ENCODE measurements around the gene LCE3A. TPM values are rescaled to one million over a fixed set of nuclear protein-coding genes. Genes with fewer than 3 reads are reported as not detected.
"Not testable (repeated sequence)": the region's sequence is repeated elsewhere in the genome, so short reads cannot be mapped to it uniquely, and the experiment has no call there.

Gene LCE3A, protein sequence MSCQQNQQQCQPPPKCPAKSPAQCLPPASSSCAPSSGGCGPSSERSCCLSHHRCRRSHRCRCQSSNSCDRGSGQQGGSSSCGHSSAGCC
- not detected for polyA plus RNA-seq (2013, experiment 1 of 4)
- not detected for polyA plus RNA-seq (2013, experiment 2 of 4)
- polyA plus RNA-seq (2013, experiment 3 of 4): not detected
- not detected for polyA plus RNA-seq (2013, experiment 4 of 4)

DNA sequence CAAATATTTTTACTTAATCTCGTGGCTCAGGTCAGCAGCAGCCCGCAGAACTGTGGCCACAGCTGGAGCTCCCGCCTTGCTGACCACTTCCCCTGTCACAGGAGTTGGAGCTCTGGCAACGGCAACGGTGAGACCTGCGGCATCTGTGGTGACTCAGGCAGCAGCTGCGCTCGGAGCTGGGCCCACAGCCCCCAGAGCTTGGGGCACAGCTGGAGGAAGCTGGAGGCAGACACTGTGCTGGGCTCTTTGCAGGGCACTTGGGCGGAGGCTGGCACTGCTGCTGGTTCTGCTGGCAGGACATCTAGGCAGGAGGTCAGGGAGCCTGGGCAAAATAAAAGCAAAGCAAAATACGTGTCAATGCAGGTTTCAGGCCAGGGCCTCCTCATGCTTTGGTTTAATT, at the start of gene LCE3A:
Gene LCE3A (minus strand): TSS at position 301 of the 400 bp plus-strand sequence. CDS start 0 bp downstream, at position 301.
- Histone ChIP-seq H3K4me3 (ENCODE audit: insufficient read depth, low read depth, low read length) (no peak within 1 kb of the TSS), H3K27ac (ENCODE audit: insufficient read depth, low read depth, low read length, poor library complexity, severe bottlenecking) (no peak within 1 kb of the TSS), H3K36me3 (ENCODE audit: control insufficient read depth, insufficient read depth, low read length) (no peaks in the 10 kb centered on the region), H3K9me3 (ENCODE audit: control insufficient read depth, low read length) (peaks cover 15% of the 10 kb centered on the region), H3K27me3 (ENCODE audit: control insufficient read depth, insufficient read depth, low read length, poor library complexity, severe bottlenecking) (no peaks in the 10 kb centered on the region), H3K4me1 (ENCODE audit: control insufficient read depth, insufficient read depth, low read length) (no peaks in the 10 kb centered on the region)
- 78 to 82% methylated on average over 10 of the region's 10 CpGs for WGBS, 2 experiments

DNA sequence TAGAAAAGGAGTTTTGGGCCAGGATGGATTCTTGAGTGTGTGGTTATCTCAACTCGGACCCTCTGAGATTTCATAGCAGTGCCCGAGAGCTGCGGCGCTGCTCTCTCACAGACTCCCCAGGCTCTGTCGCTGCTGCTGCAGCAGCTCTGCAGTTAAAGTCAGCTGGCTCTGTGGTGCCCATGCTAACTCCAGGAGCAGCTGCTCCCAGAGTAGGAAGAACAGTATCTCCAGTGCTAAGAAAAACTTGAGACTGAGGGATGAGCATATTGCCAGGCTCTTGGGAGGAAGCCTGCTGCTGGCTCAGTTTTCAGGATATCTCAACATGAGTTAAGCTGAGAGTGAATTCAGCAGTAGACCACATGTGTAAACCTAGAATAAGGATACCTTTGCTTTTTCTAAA, 44.7 kb upstream of the LCE3A start:
- H3K27ac ChIP-seq (ENCODE audit: insufficient read depth, low read depth, low read length, poor library complexity, severe bottlenecking): no peak overlapping the region
- peaks cover 9% of the 10 kb centered on the region for H3K9me3 ChIP-seq (ENCODE audit: control insufficient read depth, low read length)
- no peaks in the 10 kb centered on the region for H3K27me3 ChIP-seq (ENCODE audit: control insufficient read depth, insufficient read depth, low read length, poor library complexity, severe bottlenecking)
- no peaks in the 10 kb centered on the region for H3K4me1 ChIP-seq (ENCODE audit: control insufficient read depth, insufficient read depth, low read length)
- no peaks in the 10 kb centered on the region for H3K36me3 ChIP-seq (ENCODE audit: control insufficient read depth, insufficient read depth, low read length)
- H3K4me3 ChIP-seq (ENCODE audit: insufficient read depth, low read depth, low read length): no peak overlapping the region
- 84 to 89% methylated on average over 5 of the region's 5 CpGs for WGBS, 2 experiments

DNA sequence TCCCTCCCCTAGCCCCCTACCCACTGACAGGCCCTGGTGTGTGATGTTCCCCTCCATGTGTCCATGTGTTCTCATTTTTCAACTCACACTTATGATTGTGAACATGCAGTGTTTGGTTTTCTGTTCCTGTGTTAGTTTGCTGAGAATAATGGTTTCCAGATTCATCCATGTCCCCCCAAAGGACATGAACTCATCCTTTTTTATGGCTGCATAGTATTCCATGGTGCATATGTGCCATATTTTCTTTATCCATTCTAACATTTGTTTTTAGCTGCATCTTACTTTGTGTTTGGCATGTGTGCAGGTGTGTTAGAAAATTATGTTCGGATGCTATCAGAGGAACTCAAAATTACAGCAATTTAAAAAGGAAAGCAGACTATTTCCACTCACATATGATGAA, 43.3 kb upstream of the LCE3A start:
- peaks cover 12% of the 10 kb centered on the region for H3K9me3 ChIP-seq (ENCODE audit: control insufficient read depth, low read length)
- not testable (repeated sequence) for H3K4me1 ChIP-seq (ENCODE audit: control insufficient read depth, insufficient read depth, low read length); H3K27ac ChIP-seq (ENCODE audit: insufficient read depth, low read depth, low read length, poor library complexity, severe bottlenecking); H3K36me3 ChIP-seq (ENCODE audit: control insufficient read depth, insufficient read depth, low read length); H3K27me3 ChIP-seq (ENCODE audit: control insufficient read depth, insufficient read depth, low read length, poor library complexity, severe bottlenecking); H3K4me3 ChIP-seq (ENCODE audit: insufficient read depth, low read depth, low read length)
- WGBS, 2 experiments: 73% methylated on average over 1 of the region's 1 CpG; no CpG with 5 or more reads in 1 of the 2 experiments

DNA sequence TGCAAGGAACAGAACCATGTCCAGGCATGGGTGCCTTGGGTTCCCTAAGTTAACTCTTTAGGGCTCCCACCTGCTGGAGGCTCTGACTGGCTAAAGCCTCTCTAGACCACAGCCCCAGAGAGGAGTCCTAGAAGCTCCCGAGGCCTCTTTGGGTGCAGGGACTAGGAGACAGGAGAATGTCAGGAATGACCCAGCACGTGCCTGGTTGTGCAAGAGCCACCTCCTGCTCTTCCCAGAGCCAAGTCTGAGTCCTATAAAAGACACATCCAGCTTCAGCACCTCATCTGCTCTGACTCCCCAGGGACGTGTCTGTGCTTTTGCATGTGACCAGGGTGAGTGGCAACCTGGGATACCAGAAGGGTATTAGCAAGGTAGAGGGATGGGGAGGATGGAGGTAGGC, 40.2 kb upstream of the LCE3A start, which contains the start of gene LCE2D:
Gene LCE2D (plus strand): TSS at position 283 of the 400 bp plus-strand sequence. CDS start 726 bp downstream, outside the sequence.
- H3K9me3 ChIP-seq (ENCODE audit: control insufficient read depth, low read length): peaks cover 27% of the 10 kb centered on the region
- H3K36me3 ChIP-seq (ENCODE audit: control insufficient read depth, insufficient read depth, low read length): no peaks in the 10 kb centered on the region
- no peaks in the 10 kb centered on the region for H3K27me3 ChIP-seq (ENCODE audit: control insufficient read depth, insufficient read depth, low read length, poor library complexity, severe bottlenecking)
- H3K4me1 ChIP-seq (ENCODE audit: control insufficient read depth, insufficient read depth, low read length): no peaks in the 10 kb centered on the region
- H3K27ac ChIP-seq (ENCODE audit: insufficient read depth, low read depth, low read length, poor library complexity, severe bottlenecking): no peak within 1 kb of the TSS
- H3K4me3 ChIP-seq (ENCODE audit: insufficient read depth, low read depth, low read length): no peak within 1 kb of the TSS
- WGBS, 2 experiments: 53 to 57% methylated on average over 3 of the region's 3 CpGs

DNA sequence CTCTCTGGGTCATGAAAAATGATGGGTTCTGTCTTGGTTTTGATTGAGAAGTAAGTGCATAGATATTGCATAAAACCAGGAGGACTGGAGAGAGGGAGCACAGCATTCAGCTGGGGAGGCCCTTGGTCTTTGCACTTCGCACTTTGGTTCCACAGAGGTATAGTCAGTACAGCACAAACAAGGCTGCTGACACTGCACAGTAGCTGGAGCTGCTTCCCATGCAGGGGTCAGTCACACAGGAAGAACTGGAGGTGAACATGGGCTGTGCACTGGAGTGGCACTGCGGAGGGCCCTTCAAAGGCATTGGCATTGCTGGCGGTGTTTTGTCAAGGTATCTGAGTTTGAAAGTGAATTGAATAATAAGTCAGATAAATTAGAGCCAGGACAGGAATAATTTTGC, 35.7 kb upstream of the LCE3A start:
- WGBS, 2 experiments: 77 to 78% methylated on average over 3 of the region's 3 CpGs
- no peaks in the 10 kb centered on the region for H3K4me1 ChIP-seq (ENCODE audit: control insufficient read depth, insufficient read depth, low read length)
- no peaks in the 10 kb centered on the region for H3K36me3 ChIP-seq (ENCODE audit: control insufficient read depth, insufficient read depth, low read length)
- no peaks in the 10 kb centered on the region for H3K27me3 ChIP-seq (ENCODE audit: control insufficient read depth, insufficient read depth, low read length, poor library complexity, severe bottlenecking)
- H3K9me3 ChIP-seq (ENCODE audit: control insufficient read depth, low read length): peaks cover 24% of the 10 kb centered on the region
- no peak overlapping the region for H3K27ac ChIP-seq (ENCODE audit: insufficient read depth, low read depth, low read length, poor library complexity, severe bottlenecking)
- no peak overlapping the region for H3K4me3 ChIP-seq (ENCODE audit: insufficient read depth, low read depth, low read length)

DNA sequence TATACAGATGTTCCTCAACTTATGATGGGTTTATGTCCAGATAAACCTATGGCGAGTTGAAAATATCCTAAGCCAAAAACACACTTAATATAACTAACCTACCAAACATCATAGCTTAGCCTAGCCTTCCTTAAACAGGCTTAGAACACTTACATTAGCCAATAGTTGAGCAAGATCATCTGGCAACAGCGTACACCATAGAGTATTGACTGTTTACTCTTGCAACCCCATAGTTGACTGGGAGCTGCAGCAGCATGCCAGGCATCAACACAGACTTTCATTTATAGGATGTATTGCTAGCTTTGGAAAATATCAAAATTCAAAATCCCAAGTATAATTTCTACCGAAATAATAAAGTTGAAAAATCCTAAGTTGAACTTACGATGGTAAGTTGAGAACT, 34.8 kb upstream of the LCE3A start:
- Histone ChIP-seq H3K36me3 (ENCODE audit: control insufficient read depth, insufficient read depth, low read length) (no peaks in the 10 kb centered on the region), H3K9me3 (ENCODE audit: control insufficient read depth, low read length) (peaks cover 24% of the 10 kb centered on the region), H3K27me3 (ENCODE audit: control insufficient read depth, insufficient read depth, low read length, poor library complexity, severe bottlenecking) (no peaks in the 10 kb centered on the region), H3K27ac (ENCODE audit: insufficient read depth, low read depth, low read length, poor library complexity, severe bottlenecking) (no peak overlapping the region), H3K4me1 (ENCODE audit: control insufficient read depth, insufficient read depth, low read length) (no peaks in the 10 kb centered on the region), H3K4me3 (ENCODE audit: insufficient read depth, low read depth, low read length) (no peak overlapping the region)
- 64 to 72% methylated on average over 2 of the region's 4 CpGs for WGBS, 2 experiments

DNA sequence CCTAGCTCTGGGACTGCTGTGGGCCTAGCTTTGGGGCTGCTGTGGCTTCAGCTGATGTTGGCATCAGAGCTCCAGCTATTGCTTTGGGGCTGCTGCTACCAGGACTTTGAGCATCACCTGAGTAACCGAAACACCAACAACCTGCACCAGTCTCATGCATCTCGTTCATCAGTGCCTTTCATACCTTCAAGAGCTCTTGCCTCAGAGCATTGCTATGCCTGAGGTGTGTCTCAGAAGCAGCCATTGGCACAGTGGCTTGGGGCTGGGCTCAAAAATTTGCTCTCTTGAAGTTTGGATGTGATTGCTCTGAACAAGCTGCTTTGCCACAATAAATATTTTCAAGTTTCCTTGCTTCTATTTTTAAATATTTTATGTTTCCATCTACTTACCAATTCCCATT, 33.6 kb upstream of the LCE3A start:
- no peaks in the 10 kb centered on the region for H3K4me1 ChIP-seq (ENCODE audit: control insufficient read depth, insufficient read depth, low read length)
- WGBS, 2 experiments: 61 to 63% methylated on average over 2 of the region's 2 CpGs
- no peak overlapping the region for H3K4me3 ChIP-seq (ENCODE audit: insufficient read depth, low read depth, low read length)
- no peak overlapping the region for H3K27ac ChIP-seq (ENCODE audit: insufficient read depth, low read depth, low read length, poor library complexity, severe bottlenecking)
- H3K9me3 ChIP-seq (ENCODE audit: control insufficient read depth, low read length): peaks cover 24% of the 10 kb centered on the region
- no peaks in the 10 kb centered on the region for H3K36me3 ChIP-seq (ENCODE audit: control insufficient read depth, insufficient read depth, low read length)
- H3K27me3 ChIP-seq (ENCODE audit: control insufficient read depth, insufficient read depth, low read length, poor library complexity, severe bottlenecking): no peaks in the 10 kb centered on the region

DNA sequence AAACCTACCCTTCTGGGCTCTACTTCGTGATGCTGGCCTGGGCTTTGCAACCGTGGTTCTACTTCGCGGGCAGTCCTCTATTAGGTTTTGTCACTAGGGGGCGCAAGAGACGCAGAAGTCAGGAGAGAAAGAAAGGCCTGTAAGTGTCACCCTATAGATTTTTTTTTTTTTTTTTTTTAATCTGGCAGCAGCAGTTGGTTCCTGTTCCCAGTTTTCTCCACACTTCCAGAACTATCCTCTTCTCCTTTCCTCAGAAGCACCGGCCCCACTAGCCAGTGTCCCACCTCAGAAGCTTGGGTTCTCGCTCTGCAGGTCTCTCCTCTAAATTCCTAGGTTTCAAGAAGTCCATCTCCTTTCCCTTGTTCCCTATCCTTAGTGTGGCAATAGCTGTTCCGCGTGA, 31.2 kb upstream of the LCE3A start:
- H3K27me3 ChIP-seq (ENCODE audit: control insufficient read depth, insufficient read depth, low read length, poor library complexity, severe bottlenecking): no peaks in the 10 kb centered on the region
- H3K9me3 ChIP-seq (ENCODE audit: control insufficient read depth, low read length): peaks cover 19% of the 10 kb centered on the region
- no peaks in the 10 kb centered on the region for H3K36me3 ChIP-seq (ENCODE audit: control insufficient read depth, insufficient read depth, low read length)
- H3K27ac ChIP-seq (ENCODE audit: insufficient read depth, low read depth, low read length, poor library complexity, severe bottlenecking): no peak overlapping the region
- no peaks in the 10 kb centered on the region for H3K4me1 ChIP-seq (ENCODE audit: control insufficient read depth, insufficient read depth, low read length)
- no peak overlapping the region for H3K4me3 ChIP-seq (ENCODE audit: insufficient read depth, low read depth, low read length)
- whole genome bisulfite sequencing, 2 experiments: 34 to 40% methylated on average over 10 of the region's 10 CpGs

DNA sequence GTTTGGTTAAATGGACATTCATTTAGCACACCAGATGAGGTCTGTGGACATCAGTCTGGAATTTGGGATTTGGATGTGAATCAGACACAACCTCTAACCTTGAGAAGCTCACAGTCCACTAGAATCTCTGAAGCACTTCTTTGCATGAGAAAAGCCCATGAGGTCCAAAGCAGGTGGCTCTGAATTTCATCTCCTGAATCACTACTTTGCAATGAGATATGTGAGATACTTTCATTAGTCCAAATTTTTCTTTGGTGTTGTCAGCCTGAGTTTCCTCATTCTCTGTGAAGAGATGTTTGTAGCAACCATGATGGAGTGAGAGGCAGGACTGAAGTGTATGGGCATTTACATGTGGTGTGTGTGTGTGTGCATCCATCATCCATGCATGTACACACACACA, 23.8 kb upstream of the LCE3A start:
- H3K36me3 ChIP-seq (ENCODE audit: control insufficient read depth, insufficient read depth, low read length): no peaks in the 10 kb centered on the region
- peaks cover 10% of the 10 kb centered on the region for H3K9me3 ChIP-seq (ENCODE audit: control insufficient read depth, low read length)
- H3K27ac ChIP-seq (ENCODE audit: insufficient read depth, low read depth, low read length, poor library complexity, severe bottlenecking): no peak overlapping the region
- H3K27me3 ChIP-seq (ENCODE audit: control insufficient read depth, insufficient read depth, low read length, poor library complexity, severe bottlenecking): no peaks in the 10 kb centered on the region
- no peak overlapping the region for H3K4me3 ChIP-seq (ENCODE audit: insufficient read depth, low read depth, low read length)
- H3K4me1 ChIP-seq (ENCODE audit: control insufficient read depth, insufficient read depth, low read length): no peaks in the 10 kb centered on the region

DNA sequence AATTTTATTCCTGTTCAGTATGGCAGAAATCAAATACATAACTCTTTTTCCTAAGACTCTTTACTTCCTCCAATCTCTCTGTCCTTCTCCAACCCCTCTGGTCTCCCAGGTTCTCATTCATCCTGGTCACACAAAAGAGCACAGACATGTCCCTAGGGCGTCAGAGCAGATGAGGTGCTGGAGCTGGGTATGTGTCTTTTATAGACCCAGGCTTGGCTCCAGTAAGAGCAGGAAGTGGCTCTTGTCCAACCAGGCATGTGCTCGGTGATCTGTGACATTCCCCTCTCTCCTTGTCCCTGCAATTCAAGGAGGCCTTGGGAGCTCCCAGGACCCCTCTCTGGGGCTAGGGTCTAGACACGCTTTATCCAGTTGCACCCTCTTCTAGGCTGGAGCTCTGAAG, 22.2 kb upstream of the LCE3A start:
- 69 to 76% methylated on average over 3 of the region's 3 CpGs for WGBS, 2 experiments

DNA sequence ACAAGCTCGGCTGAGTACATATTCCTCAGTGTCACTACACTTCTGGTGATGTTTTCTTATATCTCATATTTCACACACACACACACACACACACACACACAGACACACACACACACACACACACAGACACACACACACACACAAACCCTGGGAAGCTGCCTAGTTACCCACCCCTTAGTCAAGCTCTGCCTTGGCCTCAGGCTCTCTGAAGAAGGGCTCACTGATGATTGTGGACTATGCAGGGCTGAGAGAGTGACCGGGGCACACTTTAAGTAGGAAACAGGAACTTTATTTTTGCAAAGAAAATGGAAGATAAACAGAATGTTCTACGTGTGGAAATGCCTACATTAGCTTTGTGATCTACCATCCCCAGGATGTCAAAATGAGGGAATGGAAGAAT, 21.0 kb upstream of the LCE3A start:
- Histone ChIP-seq H3K4me3 (ENCODE audit: insufficient read depth, low read depth, low read length) (no peak overlapping the region), H3K9me3 (ENCODE audit: control insufficient read depth, low read length) (peaks cover 12% of the 10 kb centered on the region), H3K4me1 (ENCODE audit: control insufficient read depth, insufficient read depth, low read length) (no peaks in the 10 kb centered on the region), H3K27me3 (ENCODE audit: control insufficient read depth, insufficient read depth, low read length, poor library complexity, severe bottlenecking) (no peaks in the 10 kb centered on the region), H3K36me3 (ENCODE audit: control insufficient read depth, insufficient read depth, low read length) (no peaks in the 10 kb centered on the region), H3K27ac (ENCODE audit: insufficient read depth, low read depth, low read length, poor library complexity, severe bottlenecking) (no peak overlapping the region)
- WGBS, 2 experiments: 56 to 63% methylated on average over 3 of the region's 3 CpGs

More for the DNA sequence above, 22.2 kb upstream of the LCE3A start:
- Histone ChIP-seq H3K4me3 (ENCODE audit: insufficient read depth, low read depth, low read length) (no peak overlapping the region), H3K9me3 (ENCODE audit: control insufficient read depth, low read length) (peaks cover 13% of the 10 kb centered on the region), H3K4me1 (ENCODE audit: control insufficient read depth, insufficient read depth, low read length) (no peaks in the 10 kb centered on the region), H3K27me3 (ENCODE audit: control insufficient read depth, insufficient read depth, low read length, poor library complexity, severe bottlenecking) (no peaks in the 10 kb centered on the region), H3K27ac (ENCODE audit: insufficient read depth, low read depth, low read length, poor library complexity, severe bottlenecking) (no peak overlapping the region), H3K36me3 (ENCODE audit: control insufficient read depth, insufficient read depth, low read length) (no peaks in the 10 kb centered on the region)
